NCI-H2196 (cell line): ENCODE measurements around the gene ZMYM5.
"Not testable (repeated sequence)": the region's sequence is repeated elsewhere in the genome, so short reads cannot be mapped to it uniquely, and the experiment has no call there.

Experiments
- DNase-seq: peaks from one replicate; lab custom pipeline; 2025; ENCODE audit not compliant: unreplicated experiment; lab: John Stamatoyannopoulos, UW

Gene ZMYM5

DNA sequence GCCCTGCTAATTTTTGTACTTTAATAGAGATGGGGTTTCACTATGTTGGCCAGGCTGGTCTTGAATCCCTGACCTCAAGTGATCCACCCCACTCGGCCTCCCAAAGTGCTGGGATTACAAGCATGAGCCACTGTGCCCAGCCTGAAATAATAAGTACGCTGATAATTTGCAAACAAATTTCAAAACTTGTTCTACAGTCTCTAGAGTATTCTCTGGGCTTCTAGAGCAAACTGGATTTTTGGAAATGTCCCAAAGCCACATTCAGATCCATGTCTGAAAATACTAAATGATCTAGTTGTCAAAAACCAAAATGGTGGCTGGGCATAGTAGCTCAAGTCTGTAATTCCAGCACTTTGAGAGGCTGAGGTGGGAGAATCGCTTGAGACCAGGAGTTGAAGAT lies 40.8 kb downstream of the ZMYM5 start:
- no peak for DNase-seq

DNA sequence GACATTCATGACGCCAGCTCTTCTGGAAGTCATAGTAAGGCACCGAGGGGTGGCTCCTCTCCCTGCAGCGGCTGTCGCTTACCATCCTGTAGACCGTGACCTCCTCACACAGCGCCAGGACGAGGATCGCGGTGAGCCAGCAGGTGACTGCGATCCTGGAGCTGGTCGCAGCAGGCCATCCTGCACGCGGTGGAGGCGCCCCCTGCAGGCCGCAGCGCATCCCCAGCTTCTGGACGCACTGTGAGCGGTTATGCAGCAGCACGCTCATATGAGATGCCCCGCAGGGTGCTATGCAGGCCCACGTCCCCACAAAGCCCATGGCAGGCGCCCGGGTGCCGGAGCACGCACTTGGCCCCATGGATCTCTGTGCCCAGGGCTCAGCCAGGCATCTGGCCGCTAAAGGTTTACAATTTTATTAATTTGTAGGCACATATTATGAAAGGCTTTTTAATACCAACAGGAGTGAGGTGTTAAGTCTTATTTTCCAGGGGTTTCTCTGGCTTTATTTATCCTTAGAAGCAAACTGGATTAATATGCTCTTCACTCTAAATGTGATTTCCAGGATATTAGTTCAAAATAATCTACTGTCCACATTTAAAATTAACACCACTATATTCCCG lies 45.1 kb downstream of the ZMYM5 start:
- no peak for DNase-seq

DNA sequence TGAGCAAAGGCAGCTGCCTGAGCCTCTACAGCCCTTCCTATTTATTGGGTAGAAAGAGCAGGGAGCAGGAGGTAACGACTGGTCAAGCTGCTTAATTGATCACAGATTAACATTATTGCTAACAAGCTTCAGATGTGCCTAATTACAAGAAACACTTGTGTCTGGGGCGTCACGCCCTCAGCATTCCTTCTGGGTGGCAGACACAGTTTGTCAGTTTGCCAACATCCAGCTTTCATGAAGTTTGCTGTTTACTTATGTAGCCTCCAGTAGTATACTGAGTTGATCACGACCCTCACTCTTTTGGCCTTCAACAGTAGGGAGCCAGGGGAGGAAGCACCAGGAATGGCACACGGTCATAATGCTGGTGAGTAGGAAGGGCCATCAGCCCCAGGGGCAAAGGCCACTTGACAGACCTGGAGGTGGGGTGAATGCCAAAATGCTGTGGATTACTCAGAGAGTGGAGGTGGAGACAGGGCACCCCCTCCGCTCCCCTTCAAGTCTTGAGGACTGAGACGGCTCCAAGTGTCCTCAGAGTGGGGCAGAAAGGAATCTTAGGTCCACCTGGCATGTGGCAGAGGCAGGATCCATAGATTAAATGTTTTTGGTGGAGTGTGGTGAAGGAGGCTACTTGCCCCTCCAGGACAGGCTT lies 45.8 kb downstream of the ZMYM5 start:
- DNase-seq, result no peak

DNA sequence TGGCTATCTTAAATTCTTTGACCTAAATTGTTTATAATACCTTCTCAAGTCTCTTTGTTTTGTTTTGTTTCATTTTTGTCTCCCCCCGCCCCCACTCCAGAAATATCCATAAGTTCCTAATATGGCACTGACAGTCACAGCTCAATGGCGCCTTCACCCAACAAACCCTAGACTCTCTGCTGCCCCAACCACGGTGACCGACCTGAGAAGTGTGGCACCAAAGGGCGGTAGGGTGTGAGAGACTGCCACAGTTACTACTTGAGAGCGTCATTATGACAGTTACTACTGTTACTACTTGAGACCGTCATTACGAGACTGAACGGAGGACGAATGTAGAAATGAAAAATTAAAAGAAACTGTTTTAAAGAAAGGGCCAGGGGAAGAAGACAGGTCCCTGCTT lies 46.3 kb downstream of the ZMYM5 start:
- no peak for DNase-seq

DNA sequence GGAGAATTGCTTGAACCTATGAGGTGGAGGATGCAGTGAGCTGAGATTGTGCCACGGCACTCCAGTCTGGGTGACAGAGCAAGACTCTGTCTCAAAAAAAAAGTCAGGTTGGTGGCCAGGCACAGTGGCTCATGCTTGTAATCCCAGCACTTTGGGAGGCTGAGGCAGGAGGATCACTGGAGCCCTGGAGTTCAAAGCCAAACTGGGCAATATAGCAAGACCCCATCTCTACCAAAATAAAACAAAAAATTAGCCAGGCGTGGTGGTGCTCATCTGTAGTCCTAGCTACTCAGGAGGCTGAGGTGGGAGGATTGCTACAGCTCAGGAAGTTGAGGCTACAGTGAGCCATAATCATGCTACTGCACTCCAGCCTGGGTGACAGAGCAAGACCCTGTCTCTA lies 47.6 kb downstream of the ZMYM5 start:
- DNase-seq, result not testable (repeated sequence)

DNA sequence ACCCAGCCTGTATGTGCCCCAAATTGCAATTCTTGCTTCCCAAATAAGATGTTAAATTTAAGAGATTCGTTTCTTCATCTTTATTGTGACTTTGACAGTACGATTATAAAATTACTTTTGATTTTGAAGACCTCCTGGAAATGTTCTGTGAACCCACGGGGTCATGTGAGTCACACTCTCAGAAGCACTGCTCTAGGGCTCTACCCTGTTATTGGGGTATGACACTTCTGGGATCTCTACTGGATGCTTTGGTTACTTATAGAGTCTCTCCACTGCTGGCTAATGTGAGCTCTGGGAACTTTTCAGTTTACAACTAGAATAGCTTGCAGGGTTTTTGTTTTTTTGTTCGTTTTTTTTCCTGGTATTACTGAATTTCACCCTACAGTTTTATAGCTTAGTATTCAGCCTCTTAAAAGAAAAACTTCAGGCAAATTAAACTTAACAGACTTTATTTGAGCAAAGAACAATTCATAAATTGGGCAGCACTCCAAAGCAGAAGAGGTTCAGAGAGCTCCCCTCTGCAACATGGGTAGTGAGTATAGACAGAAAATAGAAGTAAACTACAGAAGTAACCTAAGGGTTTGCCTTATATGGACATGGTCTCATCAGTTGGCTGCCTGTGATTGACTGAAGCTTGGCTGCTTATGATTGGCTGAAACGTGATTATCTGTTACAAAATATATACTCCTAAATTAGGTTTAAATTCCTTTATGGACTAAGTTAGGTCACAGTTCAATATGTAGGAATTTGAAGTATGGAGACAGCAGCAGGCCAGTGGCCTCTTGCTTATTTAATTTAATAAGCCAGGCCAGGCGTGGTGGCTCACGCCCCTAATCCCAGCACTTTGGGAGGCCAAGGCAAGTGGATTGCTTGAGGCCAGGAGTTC lies 52.2 kb downstream of the ZMYM5 start:
- DNase-seq, result no peak

DNA sequence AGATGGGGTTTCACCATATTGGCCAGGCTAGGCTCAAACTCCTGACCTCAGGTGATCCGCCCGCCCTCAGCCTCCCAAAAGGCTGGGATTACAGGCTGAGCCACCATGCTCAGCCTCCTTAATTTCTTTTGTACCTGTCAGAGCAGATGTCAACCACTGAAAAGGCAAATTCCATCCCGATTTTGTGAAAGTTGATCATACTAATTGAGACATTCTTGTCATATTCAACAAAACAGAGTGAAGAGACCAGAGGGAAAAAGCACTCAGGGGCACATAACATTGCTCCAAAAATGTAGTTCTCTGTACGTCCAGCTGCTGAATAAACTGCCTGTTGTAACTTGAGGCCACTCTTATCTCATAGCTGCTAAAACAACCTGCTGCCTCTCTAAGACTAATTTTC lies 53.3 kb downstream of the ZMYM5 start:
- no peak for DNase-seq

DNA sequence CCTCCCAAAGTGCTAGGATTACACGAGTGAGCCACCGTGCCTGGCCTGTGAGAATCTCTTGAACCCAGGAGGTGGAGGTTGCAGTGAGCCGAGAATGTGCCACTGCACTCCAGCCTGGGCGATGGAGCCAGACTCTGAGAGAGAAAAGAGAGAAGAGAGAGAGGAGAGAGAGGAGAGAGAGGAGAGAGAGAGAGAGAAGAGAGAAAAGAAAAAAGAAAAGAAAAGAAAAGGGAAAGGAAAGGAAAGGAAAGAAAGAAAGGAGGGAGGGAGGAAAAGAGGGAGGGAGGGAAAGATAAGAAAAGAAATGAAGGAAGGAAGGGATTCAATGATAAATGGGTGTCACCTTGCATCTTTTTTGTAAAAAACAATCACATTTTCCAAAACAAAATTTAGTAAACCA lies 57.7 kb downstream of the ZMYM5 start:
- no peak for DNase-seq

DNA sequence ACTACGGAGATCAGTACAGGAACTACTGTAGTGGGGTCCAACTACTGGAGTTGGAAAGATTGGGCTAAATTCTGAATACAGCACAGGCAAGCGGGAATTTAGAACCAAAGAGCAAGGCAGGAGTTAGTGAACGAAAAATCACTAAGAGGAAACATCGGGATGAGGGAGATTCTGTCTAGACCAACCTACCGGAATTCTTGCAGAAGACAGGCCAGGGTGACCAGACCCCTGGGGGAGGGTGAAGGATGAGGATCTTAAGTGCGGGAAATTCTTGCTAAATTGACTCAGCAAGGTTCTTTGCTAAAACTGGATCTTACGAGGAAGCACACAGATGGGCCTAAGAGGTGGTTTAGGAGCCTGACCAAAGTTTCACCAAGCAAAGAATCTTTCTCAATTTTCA lies 67.5 kb downstream of the ZMYM5 start:
- no peak for DNase-seq

DNA sequence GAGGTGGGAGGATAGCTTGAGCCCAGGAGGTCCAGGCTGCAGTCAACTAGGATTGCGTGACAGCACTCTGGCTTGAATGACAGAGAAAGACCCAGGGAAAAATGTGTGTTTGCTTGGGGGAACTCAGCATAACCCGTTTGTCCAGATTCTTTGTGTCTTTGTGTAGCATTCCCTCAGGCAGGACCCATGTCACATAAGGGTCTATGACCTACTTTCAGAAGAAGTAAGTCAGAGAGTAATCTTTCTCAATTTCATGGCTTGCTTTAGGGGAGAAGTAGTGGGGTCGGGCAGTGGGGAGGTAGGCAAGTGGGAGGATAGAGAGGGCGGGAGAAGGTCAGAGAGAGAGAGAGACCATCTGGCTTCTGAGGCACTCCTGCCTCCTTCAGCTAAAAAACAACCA lies 68.8 kb downstream of the ZMYM5 start:
- no peak for DNase-seq

DNA sequence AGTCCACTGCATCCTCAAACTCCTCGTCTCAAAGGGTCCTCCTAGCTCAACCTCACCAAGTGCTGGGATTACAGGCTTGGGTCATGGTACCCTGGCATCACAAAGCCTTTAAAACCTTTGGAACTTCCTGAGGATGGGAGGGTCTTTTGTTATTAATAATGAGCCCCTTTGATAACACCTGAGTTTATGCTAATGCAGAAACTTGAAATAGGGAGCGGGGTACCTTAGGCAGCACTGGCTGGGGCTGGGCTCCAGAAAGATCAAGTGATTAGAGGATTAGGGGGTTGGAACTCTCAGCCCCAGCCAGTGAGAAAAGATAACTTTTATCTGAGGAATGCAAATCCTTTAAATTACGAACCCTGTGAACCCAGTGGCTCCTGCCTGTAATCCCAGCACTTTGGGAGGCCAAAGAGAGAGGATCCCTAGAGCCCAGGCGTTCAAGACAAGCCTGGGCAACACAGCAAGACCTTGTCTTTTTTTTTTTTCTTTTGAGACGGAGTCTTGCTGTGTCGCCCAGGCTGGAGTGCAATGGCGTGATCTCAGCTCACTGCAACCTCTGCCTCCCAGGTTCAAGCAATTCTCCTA lies 71.4 kb downstream of the ZMYM5 start:
- no peak for DNase-seq

DNA sequence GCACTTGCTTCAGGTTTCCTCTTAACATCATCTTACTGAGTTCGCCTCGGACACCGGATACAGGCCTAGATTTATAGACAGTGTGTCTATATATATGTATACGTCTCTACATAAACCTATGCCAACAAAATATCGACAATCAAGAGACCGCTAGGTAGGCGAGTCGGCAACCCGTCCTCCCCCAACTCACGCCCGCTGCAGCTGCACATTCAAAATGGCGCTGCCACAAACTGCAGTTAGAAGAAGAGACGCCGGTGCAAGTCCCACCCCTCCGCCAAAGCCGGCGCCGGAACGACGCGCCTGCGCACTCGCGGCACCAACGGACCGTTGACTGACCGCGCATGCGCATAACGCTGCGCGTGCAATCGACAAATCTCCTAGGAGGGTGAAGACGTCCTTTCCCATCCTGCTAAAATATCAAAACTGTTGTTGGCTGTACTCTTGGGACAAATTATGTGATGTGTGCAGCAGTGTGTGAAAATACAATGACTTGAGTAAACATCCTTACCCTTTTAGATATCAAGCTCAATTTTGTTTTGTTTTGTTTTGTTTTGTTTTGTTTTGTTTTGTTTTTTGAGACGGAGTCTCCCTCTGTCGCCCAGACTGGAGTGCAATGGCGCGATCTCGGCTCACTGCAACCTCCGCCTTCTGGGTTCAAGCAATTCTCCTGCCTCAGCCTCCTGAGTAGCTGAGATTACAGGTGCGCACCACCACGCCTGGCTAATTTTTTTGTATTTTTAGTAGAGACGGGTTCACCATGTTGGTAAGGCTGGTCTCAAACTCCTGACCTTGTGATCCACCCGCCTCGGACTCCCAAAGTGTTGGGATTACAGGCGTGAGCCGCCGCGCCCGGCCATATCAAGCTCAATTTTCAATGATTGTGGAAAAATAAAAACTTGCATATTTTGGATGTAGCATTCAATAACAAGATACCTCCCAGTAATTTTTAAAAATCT lies 80.4 kb downstream of the ZMYM5 start, which contains the start of gene PSPC1:
TSS of gene PSPC1 (minus strand) at position 219 of the 956 bp plus-strand sequence. CDS start at position 31, 188 bp downstream.
- peak; percentile 89 for DNase-seq

DNA sequence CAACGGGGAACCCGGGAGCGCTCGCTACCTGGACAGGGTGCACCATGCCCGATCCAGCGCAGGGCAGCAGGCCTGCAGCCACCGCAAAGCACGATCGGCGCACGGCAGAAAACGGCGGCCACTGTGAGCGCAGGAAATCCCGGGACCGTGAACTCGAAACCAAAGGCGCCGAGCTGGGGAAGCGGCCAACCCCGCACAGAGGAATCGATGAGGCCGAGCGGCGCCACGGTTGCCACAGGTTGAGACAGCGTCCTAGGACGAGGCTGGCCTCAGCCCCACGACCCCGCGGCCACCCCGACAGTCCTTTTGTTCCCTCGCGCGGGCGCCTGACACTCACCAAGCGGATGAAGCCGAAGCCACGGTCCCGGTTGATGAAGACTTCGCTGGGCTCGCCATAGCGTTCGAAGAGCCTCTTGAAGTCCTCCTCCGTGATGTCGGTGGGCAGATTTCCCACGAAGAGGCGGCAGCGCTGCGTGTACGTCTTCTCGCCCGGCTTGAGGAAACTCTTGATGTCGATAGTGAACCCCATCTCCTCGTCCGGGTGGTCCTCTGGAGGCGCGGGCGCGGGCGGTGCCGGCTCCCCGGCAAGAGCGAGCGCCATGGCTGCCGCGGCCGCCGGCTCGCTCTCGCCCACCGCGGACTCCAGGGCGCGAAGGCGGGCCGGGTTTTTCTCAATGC lies 81.3 kb downstream of the ZMYM5 start:
- no peak for DNase-seq

DNA sequence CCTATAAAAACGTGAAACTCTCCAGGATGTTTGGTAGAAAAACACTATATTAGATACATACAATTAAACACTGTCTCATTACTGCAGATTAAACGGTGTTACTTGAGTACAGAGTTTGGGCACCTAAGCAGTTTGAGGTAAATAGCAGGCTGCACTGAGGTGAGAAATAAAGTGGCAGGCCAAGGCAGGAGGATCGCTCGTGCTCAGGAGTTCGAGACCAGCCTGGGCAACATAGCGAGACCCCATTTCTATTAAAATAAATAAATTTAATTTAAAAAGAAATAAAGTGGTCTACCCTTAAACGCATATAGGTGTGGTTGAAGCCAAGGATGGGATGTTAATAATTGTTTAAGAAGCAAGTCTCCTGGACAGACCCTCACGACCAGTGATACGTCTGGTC lies 81.9 kb downstream of the ZMYM5 start:
- DNase-seq, result no peak

DNA sequence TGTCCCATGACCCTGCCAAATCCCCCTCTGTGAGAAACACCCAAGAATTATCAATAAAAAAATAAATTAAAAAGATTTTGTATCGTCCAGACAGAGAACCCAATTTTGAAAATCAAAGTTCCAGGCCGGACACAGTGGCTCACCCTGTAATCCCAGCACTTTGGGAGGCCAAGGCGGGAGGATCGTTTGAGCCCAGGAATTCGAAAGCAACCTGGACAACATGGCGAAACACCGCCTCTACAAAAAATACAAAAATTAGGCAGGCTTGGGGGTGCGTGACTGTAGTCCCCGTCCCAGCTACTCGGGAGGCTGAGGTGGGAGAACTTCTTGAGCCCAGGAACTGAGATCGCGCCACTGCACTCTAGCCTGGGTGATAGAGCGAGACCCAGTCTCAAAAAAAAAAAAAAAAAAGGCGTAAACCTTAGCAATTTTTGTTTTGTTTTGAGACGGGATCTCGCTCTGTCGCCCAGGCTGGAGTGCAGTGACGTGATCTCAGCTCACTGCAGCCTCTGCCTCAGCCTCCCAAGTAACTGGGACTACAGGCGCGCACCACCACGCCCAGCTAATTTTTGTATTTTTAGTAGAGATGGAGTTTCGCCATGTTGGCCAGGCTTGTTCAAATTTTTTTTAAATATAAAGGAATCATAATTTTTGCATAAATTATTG lies 82.6 kb downstream of the ZMYM5 start:
- DNase-seq, result not testable (repeated sequence)
